ENCODE measurements around the gene UCN3.

UCN3 gene

GRCh38 chr10:5364374-5364773 is 392 bp upstream of the UCN3 start:
- TF ChIP-seq CTCF (IDR thresholded peaks at IDR 0.05; ENCODE audit: low read depth, low read length, missing control alignments) = no peak
- H3K4me3 ChIP-seq (ENCODE audit: low read depth, low read length) = no peak overlapping the region
- no peak for DNase-seq (ENCODE audit: low read depth)

GRCh38 chr10:5365928-5366327 is 1.2 kb downstream of the UCN3 start:
- H3K4me3 ChIP-seq (ENCODE audit: low read depth, low read length) = no peak overlapping the region
- DNase-seq (ENCODE audit: low read depth) = no peak
- TF ChIP-seq CTCF (IDR thresholded peaks at IDR 0.05; ENCODE audit: low read depth, low read length, missing control alignments) = no peak

GRCh38 chr10:5369362-5370158 is 4.8 kb downstream of the UCN3 start:
- TF ChIP-seq CTCF (IDR thresholded peaks at IDR 0.05; ENCODE audit: low read depth, low read length, missing control alignments) = no peak
- no peak for DNase-seq (ENCODE audit: low read depth)

GRCh38 chr10:5370493-5371352 is 6.0 kb downstream of the UCN3 start:
- DNase-seq (ENCODE audit: low read depth) = no peak
- H3K4me3 ChIP-seq (ENCODE audit: low read depth, low read length) = no peak overlapping the region
- no peak for TF ChIP-seq CTCF (IDR thresholded peaks at IDR 0.05; ENCODE audit: low read depth, low read length, missing control alignments)

More at GRCh38 chr10:5369362-5370158, 4.8 kb downstream of the UCN3 start:
- H3K4me3 ChIP-seq (ENCODE audit: low read depth, low read length) = no peak overlapping the region

GRCh38 chr10:5373307-5373706 is 8.5 kb downstream of the UCN3 start:
- no peak for TF ChIP-seq CTCF (IDR thresholded peaks at IDR 0.05; ENCODE audit: low read depth, low read length, missing control alignments)
- DNase-seq (ENCODE audit: low read depth) = no peak
- H3K4me3 ChIP-seq (ENCODE audit: low read depth, low read length) = no peak overlapping the region

- no peak for TF ChIP-seq CTCF (IDR thresholded peaks at IDR 0.05; ENCODE audit: low read depth, low read length, missing control alignments)
- no peak overlapping the region for H3K4me3 ChIP-seq (ENCODE audit: low read depth, low read length)
- DNase-seq (ENCODE audit: low read depth) = no peak
These were observed 9.3 kb downstream of the UCN3 start for GRCh38 chr10:5373891-5374611.
